ENCODE data around the gene CDC42BPG. TPM values are rescaled to one million over a fixed set of nuclear protein-coding genes. Genes with fewer than 3 reads are reported as not detected.

Gene CDC42BPG
- polyA plus RNA-seq, 1 donor: 1.0 TPM

DNA sequence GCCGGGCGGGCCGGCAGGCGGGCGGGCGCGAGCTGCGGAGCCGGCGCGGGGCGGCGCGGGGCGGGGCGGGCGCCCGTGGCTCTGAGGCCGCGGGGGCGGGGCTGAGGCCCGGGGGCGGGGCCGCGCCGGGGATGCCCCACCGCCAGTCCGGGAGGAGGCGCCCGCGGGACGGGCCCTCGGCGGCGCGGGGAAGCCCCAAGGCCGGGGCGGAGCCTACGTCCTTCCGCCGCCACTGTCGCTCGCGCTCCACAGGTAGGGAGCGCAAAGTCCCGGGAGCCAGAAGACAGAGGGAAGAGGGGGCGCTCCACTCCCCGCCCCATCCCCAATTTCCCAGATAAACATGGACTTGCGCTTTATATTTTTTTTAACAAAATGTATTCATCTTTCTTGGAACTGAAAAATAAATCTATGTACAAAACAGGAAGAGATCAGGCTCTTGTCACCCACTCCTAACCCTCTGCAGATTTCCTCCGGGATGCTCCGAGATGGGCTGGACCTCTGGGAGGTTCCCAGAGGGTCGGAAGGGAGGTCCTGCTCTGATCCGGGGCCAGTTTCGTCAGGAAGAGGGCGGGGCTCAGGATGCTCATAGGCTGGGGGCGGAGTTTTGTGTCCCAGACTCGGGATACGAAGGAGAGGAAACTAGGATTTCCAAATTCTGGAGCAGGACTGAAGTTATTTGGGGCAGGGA, 41.2 kb downstream of the CDC42BPG start, which contains the start of gene MAP4K2:
Gene MAP4K2, minus strand, starts transcription at position 57 of the 688 bp plus-strand sequence. CDS start 65 bp downstream, outside the sequence.
- peak; percentile 87 for DNase-seq

DNA sequence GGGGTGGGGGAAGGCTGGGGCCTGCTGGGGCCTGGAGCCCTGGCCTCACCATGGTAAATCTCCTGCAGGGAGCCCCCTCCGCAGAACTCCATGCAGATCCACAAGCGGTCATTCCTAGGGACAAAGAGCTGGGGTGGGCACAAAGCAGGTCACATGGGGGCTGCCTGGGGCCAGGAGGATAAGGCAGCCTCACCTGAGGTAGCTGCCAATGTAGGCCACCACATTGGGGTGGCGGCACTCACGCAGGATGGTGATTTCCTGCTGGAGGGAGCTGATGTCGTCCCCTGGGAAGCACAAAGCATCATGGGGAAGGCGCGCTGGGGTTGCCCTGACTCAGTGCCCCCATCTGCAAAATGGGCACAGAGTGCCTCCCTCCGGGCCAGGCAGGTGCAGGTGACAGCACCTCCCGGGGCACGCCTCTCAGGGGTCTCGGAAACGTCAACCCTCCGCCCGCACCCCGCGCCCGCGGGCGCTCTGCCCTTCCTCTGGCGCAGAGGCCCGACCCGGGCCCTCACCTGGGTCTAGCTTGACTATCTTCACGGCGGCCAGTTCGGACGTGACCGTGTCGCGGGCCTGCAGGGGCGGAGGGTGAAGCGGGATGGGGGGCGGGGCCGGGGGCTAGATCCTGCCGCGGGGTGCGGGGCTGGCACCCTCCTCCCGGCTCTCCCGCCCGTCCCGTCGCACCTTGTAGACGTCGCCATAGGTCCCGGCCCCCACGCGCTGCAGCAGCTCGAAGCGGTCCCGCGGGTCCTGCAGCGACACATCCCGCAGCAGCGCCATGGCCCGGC, 41.9 kb downstream of the CDC42BPG start:
- DNase-seq: peak; percentile 31

DNA sequence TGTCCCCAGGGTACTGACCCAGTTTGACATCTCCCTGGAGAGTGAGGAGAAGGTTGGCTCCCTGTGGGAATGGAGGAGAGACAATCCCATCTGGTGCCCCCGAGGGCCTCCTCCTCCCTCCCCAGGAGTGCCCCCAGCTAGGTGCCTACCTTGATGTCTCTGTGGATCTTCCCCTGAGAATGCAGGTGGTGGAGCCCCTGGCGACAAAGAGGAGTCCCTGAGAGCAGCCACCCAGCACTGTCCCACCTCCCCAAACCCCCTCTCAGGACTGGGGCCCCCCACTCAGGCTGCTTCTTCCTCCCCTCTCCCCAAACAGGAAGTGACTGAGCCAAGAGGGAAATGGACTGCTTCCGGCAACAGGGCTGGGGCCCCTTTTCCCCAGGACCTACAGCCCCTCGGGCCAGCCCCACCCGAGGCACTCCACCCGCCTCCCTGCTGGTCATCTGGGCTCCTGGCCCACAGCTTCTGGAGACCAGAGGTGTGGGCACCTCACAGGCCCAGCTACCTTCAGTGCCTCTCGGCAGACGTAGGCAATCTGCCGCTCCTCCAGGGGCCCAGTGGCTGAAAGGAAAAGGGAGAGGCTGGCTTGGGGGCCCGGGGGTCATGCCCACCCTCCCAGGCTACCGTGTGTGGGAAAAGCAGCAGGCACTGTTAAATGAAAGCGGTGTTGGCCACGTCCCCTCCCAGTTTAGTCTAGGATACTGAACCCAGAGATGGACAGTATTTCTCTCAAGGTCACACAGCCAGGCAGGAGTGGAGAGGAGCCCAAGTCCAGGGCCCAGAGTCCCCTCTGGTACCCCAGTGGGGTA, 42.7 kb downstream of the CDC42BPG start:
- no peak for DNase-seq

DNA sequence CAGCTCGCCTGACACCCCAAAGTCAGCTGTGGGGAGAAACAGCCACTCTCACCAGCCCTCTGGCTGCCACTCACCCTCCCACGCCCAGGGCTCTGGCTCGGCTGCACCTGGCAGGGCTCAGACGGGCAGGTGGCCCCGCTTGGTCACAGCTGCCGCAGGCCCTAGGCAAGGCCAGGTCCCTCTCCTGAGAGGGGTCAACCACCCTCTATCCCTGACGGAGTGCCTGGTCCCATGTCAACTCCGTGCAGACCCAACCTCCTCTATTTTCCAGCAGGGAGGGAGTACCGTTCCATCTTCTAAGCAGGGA, 43.3 kb downstream of the CDC42BPG start:
- no peak for DNase-seq

DNA sequence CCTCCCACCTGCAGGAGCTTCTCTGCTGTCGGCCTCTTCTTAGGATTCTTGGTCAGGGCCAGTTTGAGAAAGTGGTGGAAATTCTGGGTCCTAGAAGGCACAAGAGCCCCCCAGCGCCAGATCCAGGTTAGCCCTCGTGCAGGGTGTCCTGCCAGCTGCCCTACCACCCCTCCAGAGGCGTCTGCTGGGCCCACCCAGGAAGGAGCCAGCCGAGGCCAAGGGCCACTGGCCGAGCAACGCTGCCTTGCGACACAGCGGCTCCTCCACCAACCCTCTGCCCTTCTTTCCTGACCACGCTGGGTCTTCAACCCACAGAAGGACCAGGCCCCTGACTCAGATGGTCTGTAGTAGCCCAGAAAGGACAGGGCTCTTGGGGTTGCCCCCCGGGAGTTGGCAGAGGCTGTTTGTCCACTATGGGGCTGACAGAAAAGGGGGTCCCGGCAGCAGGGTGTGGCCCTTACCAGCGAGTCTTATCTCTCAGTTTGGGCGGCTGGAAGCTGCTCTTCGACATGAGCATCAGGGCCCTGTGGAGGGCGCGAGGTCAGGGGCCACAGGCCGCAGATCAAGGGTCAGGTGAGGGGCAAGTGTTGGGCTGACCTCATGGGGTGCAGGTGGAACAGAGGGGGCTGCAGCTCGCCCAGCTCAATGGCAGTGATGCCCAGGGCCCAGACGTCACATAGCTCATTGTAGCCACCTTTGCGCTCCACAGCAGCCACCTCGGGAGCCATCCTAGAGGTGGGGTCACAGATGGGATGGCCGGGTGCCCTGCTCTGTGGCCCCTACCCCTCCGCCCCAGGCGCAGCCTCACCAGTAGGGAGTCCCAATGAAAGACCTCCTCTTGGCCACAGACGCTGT, 43.9 kb downstream of the CDC42BPG start:
- DNase-seq: no peak

DNA sequence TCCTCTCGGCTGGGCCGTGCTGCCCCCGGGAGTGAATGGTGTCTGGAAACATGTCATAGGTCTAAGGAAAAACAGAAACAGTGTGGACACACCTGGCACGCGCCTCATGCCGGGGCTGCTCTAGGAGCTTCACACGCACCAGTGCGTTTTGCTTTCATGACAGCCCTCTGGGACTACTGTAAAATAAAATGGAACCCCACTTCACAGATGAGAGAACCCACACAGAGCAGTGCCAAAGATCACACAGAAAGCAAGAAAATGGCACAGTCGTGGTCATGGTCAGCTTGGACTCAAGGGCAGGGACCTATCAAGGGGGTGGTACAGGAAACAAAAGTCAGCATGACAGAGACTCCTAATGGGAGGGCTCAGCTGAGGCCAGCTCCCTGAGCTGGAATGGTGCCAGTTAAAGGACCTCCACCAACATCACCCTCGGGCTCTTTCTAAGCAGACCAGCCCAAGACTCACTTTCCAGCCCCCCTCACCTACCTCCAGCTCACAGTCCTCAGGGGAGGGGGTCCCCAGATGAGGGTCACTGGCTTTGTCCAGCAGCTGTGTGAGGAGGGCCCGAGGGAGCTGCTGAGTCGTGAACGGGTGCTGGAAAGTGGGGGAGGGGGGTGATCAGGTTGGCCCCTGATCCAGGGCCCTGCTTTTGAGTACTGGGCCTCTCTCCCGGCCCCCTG, 44.7 kb downstream of the CDC42BPG start:
- DNase-seq: no peak

DNA sequence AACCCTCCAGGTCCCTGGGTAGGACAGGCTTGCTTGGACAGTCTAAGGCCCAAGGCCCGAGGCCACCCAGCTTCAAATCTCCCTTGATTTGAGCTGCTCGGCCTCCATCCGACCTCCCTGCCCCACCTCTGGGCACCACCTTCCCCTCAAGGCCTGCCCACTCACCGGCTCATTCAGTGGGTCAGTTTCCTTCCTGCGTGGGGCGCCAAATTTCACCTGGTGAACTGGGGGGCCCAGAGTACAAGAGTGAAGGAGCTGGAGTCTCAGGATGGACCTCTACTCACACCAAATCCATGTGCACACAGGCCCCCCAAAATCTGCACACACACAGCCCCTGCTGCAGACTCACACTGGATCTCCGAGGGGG, 45.2 kb downstream of the CDC42BPG start:
- DNase-seq: no peak

DNA sequence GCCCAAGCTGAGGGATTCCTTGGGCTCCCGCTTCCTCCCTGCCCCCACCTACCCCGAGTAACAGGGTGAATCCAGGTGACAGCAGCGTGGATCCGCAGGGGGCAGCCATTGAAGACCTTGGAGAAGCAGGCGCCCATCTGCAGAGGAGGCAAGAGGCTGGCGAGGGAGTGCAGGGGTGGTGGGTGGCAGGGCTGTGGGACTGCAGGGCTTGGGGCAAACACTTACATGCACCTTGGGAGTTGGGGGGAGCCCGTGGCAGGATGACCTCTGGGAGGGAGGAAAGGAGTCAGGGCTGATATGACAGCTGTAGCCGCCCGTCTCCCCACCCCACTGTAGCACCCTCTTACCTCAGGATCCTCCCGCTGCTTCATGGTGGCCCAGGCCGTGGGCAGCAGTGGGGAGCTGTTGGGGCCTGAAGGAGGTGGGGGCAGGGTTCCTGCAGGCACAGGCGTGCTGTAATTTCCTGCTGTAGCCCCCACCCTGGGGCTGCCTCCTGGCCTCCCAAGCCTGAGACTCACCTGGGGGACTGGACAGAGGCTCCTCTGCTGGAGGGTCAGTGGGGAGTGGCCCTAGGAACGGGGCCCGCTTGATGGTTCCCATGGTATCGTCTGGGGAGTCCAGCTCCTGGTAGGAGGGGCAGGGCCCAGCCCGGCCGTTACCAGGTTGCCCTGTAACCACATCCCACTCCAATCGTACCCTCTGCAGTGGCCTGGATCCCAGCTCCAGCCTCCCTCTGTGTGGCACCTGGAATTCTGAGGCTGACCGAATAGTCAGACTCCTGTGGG, 47.5 kb downstream of the CDC42BPG start:
- no peak for DNase-seq

DNA sequence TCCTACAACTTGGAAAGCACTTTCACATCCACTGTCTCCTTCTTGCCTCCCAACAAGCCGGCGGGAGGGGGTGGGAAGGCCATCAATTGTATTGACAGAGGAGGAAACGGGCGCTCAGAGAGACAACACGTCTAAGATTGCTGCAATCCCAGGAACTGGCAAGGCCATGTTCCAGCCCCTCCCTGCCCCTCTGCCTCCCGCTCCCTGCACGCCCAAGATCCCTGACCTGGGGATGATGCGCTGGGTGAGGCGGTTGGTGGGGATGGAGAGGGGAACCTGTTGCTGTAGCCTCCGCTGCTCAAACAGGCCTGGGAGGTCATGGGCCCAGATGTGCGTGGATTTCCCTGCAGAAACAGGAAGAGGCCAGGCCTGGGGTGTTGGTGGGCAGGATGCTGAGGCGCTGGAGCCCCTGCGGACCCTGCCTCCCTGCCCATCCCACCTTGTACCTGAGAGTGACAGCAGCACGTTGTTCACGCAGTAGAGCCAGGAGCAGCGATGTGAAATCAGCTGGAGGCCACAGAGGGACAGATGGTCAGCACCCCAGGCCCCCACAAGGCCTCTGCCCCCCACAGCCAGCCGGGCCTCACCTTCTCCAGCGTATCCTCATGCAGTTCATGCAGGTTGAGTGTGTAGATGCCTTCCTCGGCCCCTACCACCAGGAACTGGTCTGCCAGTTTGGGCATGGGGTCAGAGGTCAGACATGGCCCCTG, 48.3 kb downstream of the CDC42BPG start:
- DNase-seq: no peak

DNA sequence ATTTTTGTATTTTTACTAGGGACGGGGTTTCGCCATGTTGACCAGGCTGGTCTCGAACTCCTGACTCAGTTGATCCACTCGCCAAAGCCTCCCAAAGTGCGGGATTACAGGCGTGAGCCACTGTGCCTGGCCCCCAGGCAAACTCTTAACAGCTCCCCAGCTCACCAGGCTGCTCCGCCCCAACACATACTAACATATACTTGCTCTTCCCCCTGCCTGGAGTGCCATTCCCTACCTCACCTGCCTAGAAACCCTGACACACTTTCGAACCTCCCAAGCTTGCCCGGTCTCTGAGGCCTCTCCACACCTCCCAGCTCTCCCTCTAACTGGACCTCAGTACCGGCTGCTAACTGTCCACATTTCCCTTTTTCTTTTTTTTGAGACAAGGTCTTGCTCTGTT, 49.9 kb downstream of the CDC42BPG start:
- no peak for DNase-seq

DNA sequence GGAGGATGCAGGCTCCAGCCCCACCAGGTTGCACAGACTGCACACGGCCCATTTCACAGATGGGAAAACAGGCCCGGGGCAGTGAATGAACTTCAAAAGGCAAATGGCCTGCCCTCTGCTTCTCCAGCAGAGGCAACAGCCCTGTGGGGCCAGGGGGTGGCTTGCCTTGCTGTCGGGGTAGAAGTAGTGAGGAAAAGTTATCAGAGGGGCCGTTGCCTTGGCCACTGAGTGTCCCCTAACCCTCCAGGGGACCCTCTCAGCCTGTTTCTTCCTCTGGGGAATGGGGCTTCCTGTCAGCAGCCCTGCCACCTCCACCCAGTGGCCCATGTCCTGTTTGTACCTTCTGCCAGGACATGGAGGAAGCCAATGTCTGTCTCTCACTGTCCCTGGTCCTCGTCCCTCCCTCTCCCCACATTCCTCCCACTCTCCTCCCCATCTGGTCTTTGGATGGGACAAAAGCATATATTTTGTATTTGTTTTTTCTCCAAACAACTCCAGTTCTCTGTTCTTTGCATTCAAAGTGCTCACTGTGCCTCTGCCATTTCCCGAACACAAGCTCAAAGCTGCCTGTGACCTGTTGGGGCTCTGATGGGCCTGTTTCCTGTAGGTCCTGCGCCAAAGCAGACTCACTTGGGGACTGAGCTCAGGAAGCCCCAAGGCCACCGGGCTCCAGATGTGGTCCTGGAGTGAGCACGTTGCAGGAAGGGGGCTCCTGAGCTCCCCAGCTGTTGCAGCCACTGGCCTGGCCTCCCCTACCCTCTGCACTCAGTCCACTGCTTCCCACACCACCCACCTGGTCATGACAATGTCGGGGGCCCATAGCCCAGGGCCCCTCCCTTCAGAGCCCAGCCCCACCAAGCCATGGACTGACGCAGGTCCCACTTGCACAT, 50.9 kb downstream of the CDC42BPG start:
- peak; percentile 32 for DNase-seq

DNA sequence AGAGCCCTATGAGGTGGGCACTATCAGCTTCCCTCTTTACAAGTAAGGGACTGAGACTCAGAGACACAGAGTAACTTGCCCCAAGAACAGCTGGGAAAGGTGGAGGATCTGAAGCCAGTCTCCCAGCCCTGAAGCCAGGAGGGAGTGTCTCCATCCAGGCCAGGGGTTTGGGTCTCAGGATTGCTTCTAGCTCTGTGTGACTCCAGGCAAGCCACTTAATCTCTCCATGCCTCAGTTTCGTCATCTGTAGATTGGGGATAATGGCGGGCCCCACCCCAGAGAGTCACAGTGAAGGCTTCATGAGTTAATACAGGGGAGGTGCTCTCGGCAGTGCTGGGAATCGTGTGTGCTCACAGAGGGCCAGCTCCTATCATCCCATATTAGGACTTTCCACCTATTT, 52.0 kb downstream of the CDC42BPG start:
- no peak for DNase-seq

DNA sequence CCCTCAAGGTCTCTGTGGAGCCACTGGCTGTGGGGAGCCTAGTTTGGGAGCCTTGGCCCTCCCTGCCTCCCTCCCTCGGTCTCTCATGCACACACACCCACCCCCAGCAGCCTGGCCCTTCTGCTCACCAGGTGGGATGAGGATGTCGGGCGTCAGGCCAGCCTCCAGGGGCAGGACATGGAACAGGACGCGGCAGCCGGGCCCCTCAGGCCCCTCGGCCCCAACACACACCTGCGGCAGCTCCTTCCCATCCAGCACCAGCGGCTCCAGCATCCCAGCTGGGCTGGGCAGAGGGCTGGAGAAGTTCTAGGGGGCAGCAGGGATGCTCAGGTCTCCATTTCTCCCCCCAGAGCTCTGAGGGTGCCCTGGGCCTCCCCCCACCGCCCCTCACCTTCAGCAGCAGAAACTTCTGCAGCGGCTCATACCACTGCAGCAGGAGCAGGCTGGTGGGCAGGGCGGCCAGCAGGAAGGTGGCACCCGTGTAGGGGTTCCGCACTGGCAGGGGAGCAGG, 52.6 kb downstream of the CDC42BPG start:
- DNase-seq: no peak

DNA sequence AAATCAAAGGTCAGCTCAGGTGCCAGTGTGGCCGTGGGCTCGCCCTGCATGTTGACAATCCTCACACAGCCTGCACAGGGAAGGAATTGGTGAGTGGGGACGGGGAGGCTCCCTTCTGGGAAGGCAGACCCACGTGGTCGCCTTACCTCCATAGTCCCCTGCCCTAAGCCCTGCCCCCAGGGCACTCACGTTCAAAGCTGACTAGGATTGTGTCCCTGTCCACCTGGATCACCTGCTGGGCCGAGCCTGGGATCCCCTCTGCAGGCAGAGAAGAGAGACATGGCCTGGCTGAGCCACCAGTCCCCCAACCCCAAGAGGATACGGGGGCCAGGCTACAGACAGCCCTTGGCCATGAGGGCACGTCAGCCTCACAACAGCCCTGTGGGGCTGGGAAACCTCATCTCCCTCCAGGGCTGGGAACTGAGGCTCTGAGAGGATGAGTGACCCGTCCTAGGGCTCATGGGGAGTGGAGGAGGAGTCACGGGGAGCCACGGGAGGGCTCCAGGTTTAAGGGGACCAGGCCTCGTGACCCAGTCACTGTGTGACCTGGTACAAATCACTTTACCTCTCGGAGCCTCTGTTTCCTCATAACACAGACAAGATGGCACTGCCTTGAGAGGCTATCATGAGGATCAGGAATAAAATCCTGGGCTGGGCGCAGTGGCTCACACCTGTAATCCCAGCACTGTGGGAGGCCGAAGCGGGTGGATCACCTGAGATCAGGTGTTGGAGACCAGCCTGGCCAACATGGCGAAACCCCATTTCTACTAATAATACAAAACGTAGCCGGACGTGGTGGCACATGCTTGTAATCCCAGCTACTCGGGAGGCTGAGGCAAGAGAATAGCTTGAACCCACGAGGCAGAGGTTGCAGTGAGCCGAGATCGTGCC, 54.0 kb downstream of the CDC42BPG start:
- no peak for DNase-seq

DNA sequence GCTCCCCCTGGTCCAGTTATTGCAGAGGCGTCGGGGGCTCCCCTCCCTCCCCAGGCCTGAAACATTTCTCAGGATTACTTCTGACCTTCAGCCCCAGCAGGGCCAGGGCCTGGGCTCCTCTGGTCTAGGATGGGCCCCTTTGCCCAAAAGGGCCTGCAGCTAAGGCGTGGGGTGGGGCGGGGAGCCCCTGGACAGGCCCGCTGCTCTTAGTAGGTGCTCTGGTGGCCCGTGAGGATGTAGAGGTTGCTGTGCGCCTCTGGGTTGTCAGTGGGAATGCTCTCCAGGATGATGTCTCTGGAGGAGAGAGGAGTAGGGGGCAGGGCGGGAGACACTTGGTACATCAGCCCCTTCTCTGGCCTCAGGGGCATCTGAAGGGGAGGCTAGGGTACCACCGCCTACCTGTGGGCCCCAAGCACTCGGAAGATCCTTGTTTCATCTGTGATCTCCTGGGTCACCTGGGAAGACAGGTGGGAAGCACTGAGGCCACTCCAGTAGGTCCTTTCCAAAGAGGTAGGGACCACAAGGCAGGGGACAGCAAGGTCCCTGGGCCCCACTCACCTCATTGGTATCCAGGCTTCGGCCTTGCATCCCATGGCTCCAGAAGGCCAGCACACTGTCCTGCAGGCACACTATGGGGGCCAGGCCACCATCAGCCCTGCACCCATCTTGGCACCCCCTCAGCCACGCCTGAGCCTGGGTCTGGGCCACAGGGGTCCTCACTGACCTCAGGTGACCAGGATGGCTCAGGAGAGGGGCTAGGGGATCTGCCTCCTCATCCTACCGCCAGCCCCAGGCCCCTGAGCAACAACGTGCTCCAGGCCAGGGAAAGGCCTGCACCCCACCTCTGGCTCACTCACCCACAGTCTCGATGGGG, 54.9 kb downstream of the CDC42BPG start:
- DNase-seq: no peak

DNA sequence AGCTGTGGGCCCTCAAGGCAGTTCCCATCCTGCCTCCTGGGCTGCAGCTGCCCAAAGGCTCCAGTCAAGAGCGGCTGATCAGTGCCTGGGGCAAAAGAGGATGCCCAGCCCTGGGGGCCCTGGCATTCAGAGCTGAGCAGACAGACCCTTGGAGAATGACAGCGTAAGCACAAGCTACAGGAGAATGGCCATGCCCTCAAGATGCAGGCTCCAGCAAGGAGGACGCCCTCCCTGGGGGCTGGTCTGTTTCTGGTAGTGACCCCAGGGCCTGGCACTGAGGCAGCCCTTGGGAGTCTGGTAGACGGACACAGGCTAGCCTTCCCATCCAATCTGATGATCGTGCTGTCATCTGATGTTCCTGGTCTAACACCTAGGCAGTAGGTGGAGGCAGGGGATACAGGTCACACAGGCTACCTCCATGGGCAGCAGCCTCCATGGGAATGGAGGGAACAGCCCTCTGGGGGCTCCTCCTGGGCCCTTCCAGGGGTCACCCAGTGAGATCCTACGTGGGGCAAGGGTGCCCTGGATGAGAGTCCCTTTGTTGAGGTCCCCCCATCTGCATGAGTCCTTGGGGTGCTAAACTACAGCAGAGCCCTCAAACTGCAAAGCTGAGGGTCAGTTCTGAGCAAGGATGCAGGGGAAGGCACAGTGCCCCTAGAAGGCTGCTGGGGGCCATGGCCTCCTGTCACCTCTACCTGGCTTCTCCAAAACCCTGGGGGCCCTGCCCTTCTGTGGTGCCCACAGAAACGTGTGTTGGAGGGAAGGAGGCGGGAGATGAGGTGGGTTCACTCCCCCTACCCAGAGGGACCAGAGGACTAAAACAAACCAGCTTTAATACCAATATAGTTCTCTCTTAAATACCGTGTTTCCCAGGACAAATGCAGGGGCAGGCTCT, 55.9 kb downstream of the CDC42BPG start:
- no peak for DNase-seq
